Naive thymus-derived CD4-positive, alpha-beta T cell (primary cell): ENCODE results near the gene TESPA1. TPM values are rescaled to one million over a fixed set of nuclear protein-coding genes. Genes with fewer than 3 reads are reported as not detected.

Source experiments
- ATAC-seq: fragments of 150-1000 bp; cut with Tn5 transposase; 2 replicates; pipeline ENCODE4 v1.10.0; 2021; ENCODE audit warnings: mild to moderate bottlenecking, moderate library complexity
- CTCF ChIA-PET: fragments of 350-600 bp; sonication (Branson Sonifier 250); formaldehyde crosslinking; loops from one replicate; lab custom pipeline; 2021; ENCODE audit warnings: antibody characterized with exemption; lab: Charles Lee
- POLR2A ChIA-PET: fragments of 350-600 bp; sonication (Branson Sonifier 250); formaldehyde crosslinking; loops from one replicate; lab custom pipeline; 2021; ENCODE audit warnings: antibody characterized with exemption, inconsistent platforms; lab: Charles Lee
- DNase-seq, 9 donors: peaks; one replicate each; pipeline versions ENCODE4 v3.0.0 to v3.0.0-alpha.2; 2020 to 2022; ENCODE audit warnings: mixed read lengths in 1 of 9
- H3K27ac ChIP-seq: one replicate; pipeline ENCODE4 v1.7.0; 2013; ENCODE audit warnings: mild to moderate bottlenecking, low read depth, low read length, moderate library complexity
- H3K27me3 ChIP-seq, 2 donors: one replicate each; pipeline ENCODE4 v1.7.0; 2013; ENCODE audit warnings: low read length in 2 of 2, mild to moderate bottlenecking in 2 of 2, moderate library complexity in 2 of 2; ENCODE audit not compliant: control insufficient read depth in 2 of 2, insufficient read depth in 2 of 2
- H3K36me3 ChIP-seq, 3 experiments: 1 replicate in 2 of 3; 2 replicates in 1 of 3; pipeline ENCODE4 v1.7.0; 2013; ENCODE audit warnings: low read length in 3 of 3, mild to moderate bottlenecking in 3 of 3, moderate library complexity in 1 of 3; ENCODE audit not compliant: insufficient read depth in 3 of 3, control insufficient read depth in 2 of 3
- H3K4me1 ChIP-seq, 2 donors: one replicate each; pipeline ENCODE4 v1.7.0; 2013; ENCODE audit warnings: low read length in 2 of 2, mild to moderate bottlenecking in 2 of 2, moderate library complexity in 1 of 2; ENCODE audit not compliant: control insufficient read depth in 2 of 2, insufficient read depth in 2 of 2
- H3K4me3 ChIP-seq: 2 replicates; pipeline ENCODE4 v1.7.0; 2013; ENCODE audit warnings: mild to moderate bottlenecking, low read length
- H3K9me3 ChIP-seq, 3 experiments: 1 replicate in 2 of 3; 2 replicates in 1 of 3; pipeline ENCODE4 v1.7.0; 2013; ENCODE audit warnings: low read length in 3 of 3; ENCODE audit not compliant: control insufficient read depth in 2 of 3
- H3K27ac Mint-ChIP-seq, 9 donors: one replicate each; pipeline ENCODE4 v1.8.0; 2020 to 2022; ENCODE audit warnings: mixed read lengths in 9 of 9, mild to moderate bottlenecking in 8 of 9, moderate library complexity in 5 of 9, inconsistent platforms in 2 of 9
- H3K27me3 Mint-ChIP-seq, 5 donors: one replicate each; pipeline ENCODE4 v1.8.0; 2021 to 2022; ENCODE audit warnings: mixed read lengths in 5 of 5, mild to moderate bottlenecking in 1 of 5
- H3K36me3 Mint-ChIP-seq, 5 donors: one replicate each; pipeline ENCODE4 v1.8.0; 2020 to 2022; ENCODE audit warnings: mixed read lengths in 5 of 5, mild to moderate bottlenecking in 3 of 5, inconsistent platforms in 1 of 5
- H3K4me1 Mint-ChIP-seq, 7 donors: one replicate each; pipeline ENCODE4 v1.8.0; 2020 to 2022; ENCODE audit warnings: mixed read lengths in 7 of 7, mild to moderate bottlenecking in 3 of 7, inconsistent platforms in 1 of 7
- H3K4me3 Mint-ChIP-seq, 10 donors: one replicate each; pipeline ENCODE4 v1.8.0; 2020 to 2022; ENCODE audit warnings: mild to moderate bottlenecking in 10 of 10, mixed read lengths in 10 of 10, moderate library complexity in 6 of 10, inconsistent platforms in 2 of 10
- H3K9me3 Mint-ChIP-seq, 11 donors: one replicate each; pipeline ENCODE4 v1.8.0; 2020 to 2022; ENCODE audit warnings: mixed read lengths in 11 of 11, mild to moderate bottlenecking in 4 of 11, inconsistent platforms in 1 of 11, moderate library complexity in 1 of 11
- intact Hi-C, 2 donors: fragments of 100-400 bp; cut with micrococcal nuclease; formaldehyde crosslinking; loops; one replicate each; pipeline ENCODE4 v1.15.1; 2023
- polyA plus RNA-seq, 2 donors: library from polyadenylated mRNA; unstranded; fragments of 300-500 nt; fragmentation: Illumina TruSeq; gene quantifications; one replicate each; pipeline ENCODE4 v1.2.3, GENCODE V29; 2021
- total RNA-seq, 6 experiments: library from RNA in 5 of 6; stranded (reverse) in 5 of 6; gene quantifications; 1 replicate in 5 of 6; 2 replicates in 1 of 6; pipeline ENCODE4 v1.2.3 and lab custom pipeline; 2021 to 2026

TESPA1 gene
- total and polyA plus RNA-seq, 7 experiments from 2014 or later = 120 to 314 (median 186) TPM

DNA sequence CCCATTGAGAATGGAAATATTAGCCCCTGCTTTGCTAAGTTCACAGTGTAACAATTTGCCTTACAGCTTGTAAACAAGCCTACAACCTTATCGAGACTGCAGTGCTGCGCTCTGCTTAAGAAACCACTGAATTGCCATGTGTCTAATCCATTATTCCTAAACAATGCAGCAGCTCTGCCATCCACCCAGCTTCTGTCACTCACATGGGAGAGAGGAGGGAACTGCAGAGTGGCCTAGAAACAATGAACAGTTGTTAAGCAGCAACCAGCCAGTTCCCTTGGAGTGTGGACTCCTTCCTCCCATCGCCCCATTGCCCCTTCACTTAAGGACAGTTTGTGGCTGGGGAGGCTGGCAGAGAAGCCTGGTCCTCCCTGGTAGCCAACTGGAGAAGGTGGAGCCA is 42.9 kb downstream of the TESPA1 start:
- Histone ChIP-seq H3K4me1 (no peaks in the 10 kb centered on the region), H3K4me3 (no peak overlapping the region), H3K36me3 (peaks cover 0 to 3% (median 0%) of the 10 kb centered on the region in 3 experiments), H3K27me3 (no peaks in the 10 kb centered on the region), H3K27ac (no peak overlapping the region), H3K9me3 (no peaks in the 10 kb centered on the region)
- intact Hi-C loops = no loop called here
- H3K27me3 Mint-ChIP-seq = no peaks in the 10 kb centered on the region
- H3K36me3 Mint-ChIP-seq = peaks cover 0 to 29% (median 9%) of the 10 kb centered on the region in 5 donors
- H3K27ac Mint-ChIP-seq = no peak overlapping the region
- H3K4me3 Mint-ChIP-seq = no peak overlapping the region
- CTCF ChIA-PET = no interaction called here
- POLR2A ChIA-PET = no interaction called here
- H3K4me1 Mint-ChIP-seq = peaks cover 2 to 9% (median 5%) of the 10 kb centered on the region in 7 donors
- ATAC-seq (no peak), DNase-seq (no peak)
- H3K9me3 Mint-ChIP-seq = peaks cover 0 to 1% (median 0%) of the 10 kb centered on the region in 11 donors

DNA sequence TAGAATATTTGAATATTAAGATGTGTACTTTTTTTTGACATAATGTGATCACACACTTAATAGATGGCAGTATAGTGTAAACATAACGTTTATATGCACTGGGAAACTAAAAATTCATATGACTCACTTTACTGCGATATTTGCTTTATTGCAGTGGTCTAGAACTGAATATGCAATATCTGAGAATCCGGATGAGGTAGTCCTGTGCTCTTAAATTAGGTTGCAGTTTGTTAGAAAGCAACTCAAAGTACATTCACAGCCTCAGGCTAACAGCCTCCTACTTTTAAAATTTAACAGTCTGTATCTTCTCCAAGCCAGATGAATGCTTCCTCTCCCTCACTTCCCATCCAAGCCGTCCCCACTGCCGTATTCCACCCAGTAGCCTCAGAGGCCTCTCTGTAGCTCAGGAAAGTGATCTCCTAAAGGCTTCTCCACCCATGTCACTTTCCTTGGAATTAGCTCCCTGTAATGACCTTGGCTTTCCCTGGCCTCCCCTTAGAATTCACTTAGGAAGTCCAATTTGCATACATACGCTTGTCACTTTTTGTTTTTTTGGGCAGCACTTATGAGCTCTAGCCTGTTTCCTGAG is 43.7 kb downstream of the TESPA1 start:
- H3K4me3 Mint-ChIP-seq = no peak overlapping the region
- CTCF ChIA-PET = interaction anchor here (0.9 kb wide), 1 partner anchor 40 kb away, joined by 3 read pairs; no protein-coding TSS in a partner anchor
- intact Hi-C loops = no loop called here
- Histone ChIP-seq H3K27ac (no peak overlapping the region), H3K9me3 (no peaks in the 10 kb centered on the region), H3K4me1 (peaks cover 4 to 7% of the 10 kb centered on the region in 2 donors), H3K36me3 (peaks cover 0 to 3% (median 0%) of the 10 kb centered on the region in 3 experiments), H3K4me3 (no peak overlapping the region), H3K27me3 (no peaks in the 10 kb centered on the region)
- H3K4me1 Mint-ChIP-seq = peaks cover 6 to 14% (median 13%) of the 10 kb centered on the region in 7 donors
- H3K27me3 Mint-ChIP-seq = no peaks in the 10 kb centered on the region
- POLR2A ChIA-PET = interaction anchor here (1.0 kb wide), 1 partner anchor 46 kb away, joined by 3 read pairs; no protein-coding TSS in a partner anchor
- DNase-seq (no peak), ATAC-seq (no peak)
- peaks cover 0 to 5% (median 0%) of the 10 kb centered on the region in 11 donors for H3K9me3 Mint-ChIP-seq
- no peak overlapping the region for H3K27ac Mint-ChIP-seq
- H3K36me3 Mint-ChIP-seq = peaks cover 0 to 36% (median 13%) of the 10 kb centered on the region in 5 donors

DNA sequence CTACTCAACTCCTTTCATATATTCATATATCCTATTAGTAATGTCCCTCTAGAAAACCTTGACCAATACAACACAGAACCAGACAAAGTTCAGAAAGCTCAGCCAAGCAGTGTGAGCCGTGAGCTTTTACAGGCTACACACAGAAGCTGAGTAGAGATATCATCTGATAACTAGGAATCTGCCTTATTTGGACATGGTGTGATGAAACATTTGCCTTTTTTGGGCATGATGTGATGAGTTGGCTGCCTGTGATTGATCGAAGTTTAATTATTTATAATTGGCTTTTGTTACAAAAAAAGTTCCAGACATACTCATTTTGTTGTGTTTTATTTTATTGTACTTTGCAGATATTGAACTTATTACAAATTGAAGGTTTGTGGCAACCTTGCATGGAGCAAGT is 46.6 kb downstream of the TESPA1 start:
- no peaks in the 10 kb centered on the region for H3K27me3 Mint-ChIP-seq
- H3K4me3 ChIP-seq = no peak overlapping the region
- intact Hi-C loops = no loop called here
- H3K4me1 ChIP-seq = peaks cover 32 to 35% of the 10 kb centered on the region in 2 donors
- H3K4me1 Mint-ChIP-seq = peaks cover 28 to 43% (median 40%) of the 10 kb centered on the region in 7 donors
- peaks cover 0 to 10% (median 0%) of the 10 kb centered on the region in 11 donors for H3K9me3 Mint-ChIP-seq
- no peaks in the 10 kb centered on the region for H3K36me3 ChIP-seq
- no peak for ATAC-seq
- H3K36me3 Mint-ChIP-seq = peaks cover 0 to 48% (median 13%) of the 10 kb centered on the region in 5 donors
- no peak overlapping the region for H3K27ac ChIP-seq
- H3K27me3 ChIP-seq = no peaks in the 10 kb centered on the region
- CTCF ChIA-PET = interaction anchor here (1.0 kb wide), 1 partner anchor 135 kb away, joined by 3 read pairs; no protein-coding TSS in a partner anchor
- DNase-seq = no peak
- H3K27ac Mint-ChIP-seq = peak overlapping the region in 2 of 9 donors; percentile 26 to 95
- H3K9me3 ChIP-seq = no peaks in the 10 kb centered on the region
- POLR2A ChIA-PET = interaction anchor here (1.0 kb wide), 1 partner anchor 8 kb away, joined by 3 read pairs; no protein-coding TSS in a partner anchor
- H3K4me3 Mint-ChIP-seq = no peak overlapping the region

DNA sequence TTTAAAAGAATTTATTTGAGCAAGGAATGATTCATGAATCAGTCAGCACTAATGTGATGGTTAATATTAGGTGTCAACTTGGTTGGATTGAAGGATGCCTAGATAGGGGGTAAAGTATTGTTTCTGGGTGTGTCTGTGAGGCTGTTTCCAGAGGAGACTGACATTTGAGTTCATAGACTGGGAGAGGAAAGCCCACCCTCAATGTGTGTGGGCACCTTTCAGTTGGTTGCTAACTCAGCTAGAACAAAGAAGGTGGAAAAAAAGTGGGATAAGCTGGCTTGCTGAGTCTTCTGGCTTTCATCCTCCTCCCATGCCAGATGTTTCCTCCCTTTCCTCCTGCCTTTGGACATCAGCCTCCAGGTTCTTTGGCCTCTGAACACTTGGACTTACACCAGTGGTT is 47.2 kb downstream of the TESPA1 start:
- no peak overlapping the region for H3K27ac ChIP-seq
- no peak for DNase-seq
- Mint-ChIP-seq H3K4me1 (peaks cover 29 to 48% (median 45%) of the 10 kb centered on the region in 7 donors), H3K36me3 (peaks cover 0 to 47% (median 13%) of the 10 kb centered on the region in 5 donors), H3K27me3 (no peaks in the 10 kb centered on the region), H3K9me3 (peaks cover 0 to 10% (median 0%) of the 10 kb centered on the region in 11 donors), H3K27ac (peak overlapping the region in 3 of 9 donors; percentile 26 to 95 (median 55)), H3K4me3 (no peak overlapping the region)
- H3K27me3 ChIP-seq = no peaks in the 10 kb centered on the region
- H3K4me1 ChIP-seq = peaks cover 36 to 39% of the 10 kb centered on the region in 2 donors
- H3K36me3 ChIP-seq = no peaks in the 10 kb centered on the region
- POLR2A ChIA-PET = interaction anchor here (1.0 to 3.5 kb wide), 2 partner anchors 9 to 47 kb away, joined by 3 to 22 read pairs; partner anchors contain the start of gene TESPA1
- no peak overlapping the region for H3K4me3 ChIP-seq
- intact Hi-C loops = no loop called here
- H3K9me3 ChIP-seq = no peaks in the 10 kb centered on the region
- CTCF ChIA-PET = interaction anchor here (1.0 to 1.3 kb wide), 2 partner anchors 20 to 135 kb away, joined by 3 to 4 read pairs; no protein-coding TSS in a partner anchor
- ATAC-seq = no peak

DNA sequence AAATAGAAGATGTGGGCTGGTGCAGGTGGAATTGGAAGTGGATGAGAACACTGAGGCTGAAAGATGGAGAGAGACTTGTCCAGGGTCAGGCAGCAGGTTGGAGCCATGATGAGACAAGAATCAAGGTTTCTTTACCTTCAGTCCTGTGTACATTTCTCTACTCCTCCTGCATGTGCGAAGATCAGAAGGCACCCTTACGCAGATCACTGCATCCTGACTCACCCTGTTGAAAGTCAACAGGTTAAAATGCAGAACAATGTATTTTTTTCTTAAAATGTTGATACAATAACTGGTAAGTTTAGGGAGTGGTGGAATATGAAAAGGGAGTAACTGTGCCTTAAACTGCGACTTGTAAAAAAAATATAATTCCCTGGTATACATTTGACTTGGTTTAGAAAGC is 47.8 kb downstream of the TESPA1 start:
- peaks cover 29 to 54% (median 50%) of the 10 kb centered on the region in 7 donors for H3K4me1 Mint-ChIP-seq
- CTCF ChIA-PET = interaction anchor here (0.7 to 1.3 kb wide), 3 partner anchors 20 to 161 kb away, joined by 3 to 4 read pairs (median 4); no protein-coding TSS in a partner anchor
- peak overlapping the region in 7 of 9 donors; percentile 4 to 98 (median 88) for H3K27ac Mint-ChIP-seq
- peaks cover 0 to 14% (median 0%) of the 10 kb centered on the region in 11 donors for H3K9me3 Mint-ChIP-seq
- Histone ChIP-seq H3K27ac (no peak overlapping the region), H3K9me3 (no peaks in the 10 kb centered on the region), H3K4me3 (no peak overlapping the region), H3K27me3 (no peaks in the 10 kb centered on the region), H3K4me1 (peaks cover 36 to 39% of the 10 kb centered on the region in 2 donors), H3K36me3 (no peaks in the 10 kb centered on the region)
- peaks cover 2 to 51% (median 16%) of the 10 kb centered on the region in 5 donors for H3K36me3 Mint-ChIP-seq
- no peaks in the 10 kb centered on the region for H3K27me3 Mint-ChIP-seq
- ATAC-seq = no peak
- intact Hi-C loops = no loop called here
- H3K4me3 Mint-ChIP-seq = peak overlapping the region in 3 of 10 donors; percentile 18 to 63 (median 52)
- POLR2A ChIA-PET = interaction anchor here (2.0 to 3.5 kb wide), 2 partner anchors 8 to 48 kb away, joined by 5 to 22 read pairs; partner anchors contain the start of gene TESPA1
- no peak for DNase-seq

DNA sequence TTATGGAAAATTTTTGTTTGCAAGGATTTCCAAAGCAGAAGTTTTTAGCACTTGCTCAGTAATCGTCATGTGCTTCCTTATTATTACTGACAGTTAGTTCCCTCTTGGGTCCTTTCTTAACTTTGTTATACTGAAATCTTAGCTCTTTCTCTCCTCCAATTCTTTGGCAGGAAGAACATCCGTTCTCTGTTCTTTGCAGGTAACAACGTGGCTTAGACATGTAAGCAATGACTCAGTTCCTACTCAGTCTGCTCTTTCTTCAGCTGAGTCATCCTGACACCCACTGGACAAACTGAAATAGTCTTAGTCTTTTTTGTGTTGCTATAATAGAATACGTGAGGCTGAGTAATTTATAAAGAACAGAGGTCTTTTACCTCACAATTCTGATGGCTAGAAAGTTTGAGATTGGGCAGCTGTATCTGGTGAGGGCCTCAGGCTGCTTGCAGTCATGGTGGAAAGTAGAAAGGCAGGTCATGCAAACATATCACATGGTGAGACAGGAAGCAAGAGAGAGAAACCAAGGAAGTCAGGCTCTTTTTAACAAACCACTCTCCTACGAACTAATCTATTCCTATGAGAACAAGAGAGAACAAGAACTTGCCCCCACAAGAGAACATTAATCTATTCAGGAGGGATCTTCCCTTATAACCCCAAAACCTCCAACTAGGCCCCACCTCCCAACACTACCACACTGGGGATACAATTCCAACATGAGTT is 49.2 kb downstream of the TESPA1 start:
- peaks cover 28 to 56% (median 53%) of the 10 kb centered on the region in 7 donors for H3K4me1 Mint-ChIP-seq

More for the DNA sequence above, 49.2 kb downstream of the TESPA1 start:
- ChIA-PET POLR2A (interaction anchor here (0.6 to 3.5 kb wide), 12 partner anchors 8 to 202 kb away, joined by 3 to 22 read pairs (median 4); partner anchors contain the start of gene TESPA1), CTCF (interaction anchor here (0.7 to 2.8 kb wide), 11 partner anchors 26 to 186 kb away, joined by 3 to 11 read pairs (median 4); no protein-coding TSS in a partner anchor)
- Histone ChIP-seq H3K9me3 (peaks cover 0 to 3% (median 0%) of the 10 kb centered on the region in 3 experiments), H3K4me1 (peaks cover 36 to 39% of the 10 kb centered on the region in 2 donors), H3K36me3 (no peaks in the 10 kb centered on the region), H3K4me3 (no peak overlapping the region), H3K27me3 (no peaks in the 10 kb centered on the region), H3K27ac (peak overlapping the region; percentile 29)
- Mint-ChIP-seq H3K9me3 (peaks cover 4 to 27% (median 9%) of the 10 kb centered on the region in 11 donors), H3K27me3 (no peaks in the 10 kb centered on the region), H3K4me3 (peak overlapping the region; percentile 0 to 74 (median 62)), H3K27ac (peak overlapping the region; percentile 60 to 98 (median 88)), H3K36me3 (peaks cover 15 to 60% (median 26%) of the 10 kb centered on the region in 5 donors)
- ATAC-seq (peak; percentile 88), DNase-seq (peak in 8 of 9 donors; percentile 40 to 67 (median 51))
- intact Hi-C loops = loop anchor here (1.0 to 2.0 kb wide), 10 partner anchors 15 to 212 kb away; partner anchors contain the start of genes MUCL1 (in 2 of the 2) and TESPA1 (in 2 of the 2)
